ENCODE data around the gene CDC42EP1. TPM values are rescaled to one million over a fixed set of nuclear protein-coding genes. Genes with fewer than 3 reads are reported as not detected.

CDC42EP1 gene
- total RNA-seq, 2 donors from 2014 or later = 28.6 to 97.0 TPM

- Histone ChIP-seq H3K36me3 (no peaks in the 10 kb centered on the region), H3K27ac (peak overlapping the region; percentile 95 to 97), H3K27me3 (replicated peaks; ENCODE audit: insufficient read depth) (no peaks in the 10 kb centered on the region), H3K4me3 (peak overlapping the region; percentile 78 to 82), H3K9me3 (no peaks in the 10 kb centered on the region), H3K4me1 (replicated peaks) (peaks cover 14% of the 10 kb centered on the region)
- intact Hi-C loops (cut with DNase I) = no loop called here
- 1% methylated on average over 50 of the region's 56 CpGs for WGBS
- DNase-seq (ENCODE audit: low spot score) = peak; percentile 80
- TF ChIP-seq POLR2A (IDR thresholded peaks at IDR 0.05) = peak; percentile 12
- peak; percentile 64 to 87 (median 87) for TF ChIP-seq CTCF (IDR thresholded peaks at IDR 0.05)
- TF ChIP-seq POLR2AphosphoS5 (IDR thresholded peaks at IDR 0.05) = peak; percentile 77
Observed at GRCh38 chr22:37561212-37562048, 1.1 kb downstream of the CDC42EP1 start.

DNA sequence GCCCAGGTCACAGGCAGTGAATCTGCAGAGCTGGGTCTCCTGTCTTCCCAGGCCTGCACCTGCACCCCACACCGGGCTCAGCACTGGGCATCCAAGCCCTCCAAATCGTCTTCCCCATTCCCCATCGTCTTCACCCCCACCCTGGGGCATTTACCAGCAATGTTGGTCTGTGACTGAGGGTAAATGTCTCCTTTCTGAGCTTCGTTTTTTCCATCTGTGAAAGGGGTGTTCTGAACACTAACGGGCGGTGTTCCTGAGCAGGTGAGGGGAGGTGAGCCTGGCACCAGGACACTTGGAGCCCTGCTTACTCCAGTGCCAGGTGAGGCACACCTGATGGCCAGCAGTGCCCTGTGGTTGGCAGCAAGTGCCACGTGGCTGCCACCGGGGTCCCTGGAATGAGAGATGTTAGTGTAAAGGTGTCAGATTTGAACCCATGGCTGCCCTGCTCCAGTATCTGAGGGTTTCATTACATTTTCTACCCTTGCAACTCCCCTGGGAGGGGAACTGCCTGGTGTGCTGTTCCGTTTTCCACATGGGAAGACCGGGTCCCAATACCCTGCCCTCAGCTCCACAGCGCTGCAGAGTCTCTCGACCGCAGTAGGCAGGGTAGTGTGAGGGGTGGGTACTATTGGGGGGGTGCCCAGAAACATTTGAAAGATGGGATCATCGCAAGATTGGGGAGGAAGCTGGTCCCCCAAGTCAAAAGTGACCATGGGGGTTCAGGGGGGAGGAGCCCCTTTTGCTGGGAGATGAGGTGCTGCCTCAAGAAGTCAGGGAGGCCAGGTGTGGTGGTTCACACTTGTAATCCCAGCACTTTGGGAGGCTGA is 2.0 kb downstream of the CDC42EP1 start:
- Histone ChIP-seq H3K4me3 (peak overlapping the region; percentile 78 to 82), H3K9me3 (no peaks in the 10 kb centered on the region), H3K27ac (peak overlapping the region; percentile 95 to 97), H3K36me3 (no peaks in the 10 kb centered on the region), H3K4me1 (replicated peaks) (peaks cover 14% of the 10 kb centered on the region), H3K27me3 (replicated peaks; ENCODE audit: insufficient read depth) (no peaks in the 10 kb centered on the region)
- DNase-seq (ENCODE audit: low spot score) = no peak
- intact Hi-C loops (cut with DNase I) = no loop called here
- TF ChIP-seq CTCF (IDR thresholded peaks at IDR 0.05) (no peak), POLR2A (IDR thresholded peaks at IDR 0.05) (no peak), POLR2AphosphoS5 (IDR thresholded peaks at IDR 0.05) (no peak)
- WGBS = 88% methylated on average over 14 of the region's 14 CpGs

GRCh38 chr22:37563153-37564081 is 3.1 kb downstream of the CDC42EP1 start:
- Histone ChIP-seq H3K9me3 (no peaks in the 10 kb centered on the region), H3K36me3 (no peaks in the 10 kb centered on the region), H3K4me1 (replicated peaks) (peaks cover 14% of the 10 kb centered on the region), H3K27ac (peak overlapping the region; percentile 95 to 97), H3K27me3 (replicated peaks; ENCODE audit: insufficient read depth) (no peaks in the 10 kb centered on the region), H3K4me3 (no peak overlapping the region)
- DNase-seq (ENCODE audit: low spot score) = peak; percentile 63
- intact Hi-C loops (cut with DNase I) = no loop called here
- WGBS = 31% methylated on average over 14 of the region's 14 CpGs
- TF ChIP-seq POLR2AphosphoS5 (IDR thresholded peaks at IDR 0.05) = peak; percentile 80
- no peak for TF ChIP-seq CTCF (IDR thresholded peaks at IDR 0.05)

- peaks cover 14% of the 10 kb centered on the region for H3K4me1 ChIP-seq (replicated peaks)
- peak overlapping the region; percentile 95 to 97 for H3K27ac ChIP-seq
- TF ChIP-seq POLR2A (IDR thresholded peaks at IDR 0.05) (no peak), POLR2AphosphoS5 (IDR thresholded peaks at IDR 0.05) (no peak), CTCF (IDR thresholded peaks at IDR 0.05) (no peak)
- no peak overlapping the region for H3K4me3 ChIP-seq
- no peaks in the 10 kb centered on the region for H3K36me3 ChIP-seq
- DNase-seq (ENCODE audit: low spot score) = no peak
- H3K27me3 ChIP-seq (replicated peaks; ENCODE audit: insufficient read depth) = no peaks in the 10 kb centered on the region
- 66% methylated on average over 7 of the region's 7 CpGs for WGBS
- intact Hi-C loops (cut with DNase I) = no loop called here
- no peaks in the 10 kb centered on the region for H3K9me3 ChIP-seq
Observed at GRCh38 chr22:37564111-37564711, 3.9 kb downstream of the CDC42EP1 start.
